Naive B cell (primary cell): ENCODE results near the gene MAPK12. TPM values are rescaled to one million over a fixed set of nuclear protein-coding genes. Genes with fewer than 3 reads are reported as not detected.
"Not testable (repeated sequence)": the region's sequence is repeated elsewhere in the genome, so short reads cannot be mapped to it uniquely, and the experiment has no call there.

Source experiments
- ATAC-seq, 2 donors: fragments of 150-1000 bp; cut with Tn5 transposase; 2 replicates each; pipeline ENCODE4 v1.10.0; 2021; ENCODE audit warnings: low read depth in 2 of 2, mild to moderate bottlenecking in 2 of 2, moderate library complexity in 2 of 2
- DNase-seq: peaks from one replicate; pipeline ENCODE4 v3.0.0; 2022
- H3K27ac Mint-ChIP-seq, 6 donors: one replicate each; pipeline ENCODE4 v1.8.0; 2020 to 2022; ENCODE audit warnings: mild to moderate bottlenecking in 6 of 6, mixed read lengths in 6 of 6, moderate library complexity in 5 of 6, inconsistent platforms in 2 of 6
- H3K27me3 Mint-ChIP-seq, 3 donors: one replicate each; pipeline ENCODE4 v1.8.0; 2021 to 2022; ENCODE audit warnings: mixed read lengths in 3 of 3, mild to moderate bottlenecking in 1 of 3
- H3K36me3 Mint-ChIP-seq, 2 donors: one replicate each; pipeline ENCODE4 v1.8.0; 2020 to 2022; ENCODE audit warnings: mixed read lengths in 2 of 2, inconsistent platforms in 1 of 2, mild to moderate bottlenecking in 1 of 2
- H3K4me1 Mint-ChIP-seq, 3 donors: one replicate each; pipeline ENCODE4 v1.8.0; 2020 to 2022; ENCODE audit warnings: mixed read lengths in 3 of 3, inconsistent platforms in 1 of 3, mild to moderate bottlenecking in 1 of 3, moderate library complexity in 1 of 3
- H3K4me3 Mint-ChIP-seq, 8 donors: one replicate each; pipeline ENCODE4 v1.8.0; 2020 to 2022; ENCODE audit warnings: mild to moderate bottlenecking in 8 of 8, mixed read lengths in 8 of 8, moderate library complexity in 8 of 8, inconsistent platforms in 2 of 8
- H3K9me3 Mint-ChIP-seq, 7 donors: one replicate each; pipeline ENCODE4 v1.8.0; 2020 to 2022; ENCODE audit warnings: mixed read lengths in 7 of 7, mild to moderate bottlenecking in 5 of 7, inconsistent platforms in 2 of 7, moderate library complexity in 1 of 7
- polyA plus RNA-seq, 6 donors: library from polyadenylated mRNA; unstranded; fragments of 300-500 nt; fragmentation: Illumina TruSeq; gene quantifications; one replicate each; pipeline ENCODE4 v1.2.3, GENCODE V29; 2021; ENCODE audit warnings: low read depth in 6 of 6

Gene MAPK12
- polyA plus RNA-seq, 6 donors from 2014 or later: 0.04 to 0.19 (median 0.09) TPM; not detected in 1

GRCh38 chr22:50208430-50208938 lies 53.0 kb downstream of the MAPK12 start:
- no peak overlapping the region for H3K4me3 Mint-ChIP-seq
- H3K9me3 Mint-ChIP-seq: no peaks in the 10 kb centered on the region
- peaks cover 10 to 26% of the 10 kb centered on the region in 2 donors for H3K36me3 Mint-ChIP-seq
- H3K4me1 Mint-ChIP-seq: peaks cover 26 to 33% (median 31%) of the 10 kb centered on the region in 3 donors
- peak overlapping the region in 4 of 6 donors; percentile 76 to 85 (median 82) for H3K27ac Mint-ChIP-seq
- H3K27me3 Mint-ChIP-seq: no peaks in the 10 kb centered on the region
- DNase-seq: no peak
- no peak for ATAC-seq

DNA sequence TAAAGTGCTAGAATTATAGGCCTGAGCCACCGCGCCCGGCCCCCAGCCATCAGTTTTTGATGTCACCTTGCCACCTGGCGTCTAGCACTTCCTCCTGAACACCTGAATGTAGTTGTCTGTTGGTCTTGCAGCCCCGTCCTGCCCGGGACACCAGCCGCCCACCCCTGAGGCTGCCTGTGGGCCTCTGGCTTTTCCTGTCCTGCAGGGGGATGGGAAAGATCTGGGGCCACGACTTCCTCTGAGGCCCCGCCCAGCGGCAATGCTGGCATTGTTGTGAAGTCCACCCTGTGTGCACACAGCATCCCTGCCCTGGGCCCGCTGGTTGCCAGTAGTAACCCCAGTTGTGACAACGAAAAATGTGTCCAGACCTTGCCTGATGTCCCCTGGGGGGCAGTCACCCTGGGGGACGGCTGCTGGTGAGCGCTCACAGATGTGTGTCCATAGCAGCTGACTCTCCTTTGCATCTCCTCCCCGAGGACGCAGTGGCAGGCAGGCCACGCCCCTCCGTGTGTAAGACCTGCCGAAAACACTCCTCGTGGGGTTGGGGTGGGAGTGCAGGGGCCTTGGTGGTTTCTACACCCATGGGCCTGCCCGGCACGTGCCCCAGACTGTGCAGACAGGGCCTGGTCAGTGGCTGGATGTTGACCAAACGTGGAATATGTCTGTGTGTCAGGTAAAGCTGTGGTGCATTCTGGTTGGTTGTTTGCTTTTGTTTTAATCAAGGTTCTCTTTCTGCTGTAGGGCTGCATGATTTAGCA lies 53.9 kb downstream of the MAPK12 start:
- peaks cover 10 to 17% of the 10 kb centered on the region in 2 donors for H3K36me3 Mint-ChIP-seq
- H3K4me3 Mint-ChIP-seq: peak overlapping the region in 4 of 8 donors; percentile 12 to 27 (median 24)
- ATAC-seq: peak; percentile 46 to 59

DNA sequence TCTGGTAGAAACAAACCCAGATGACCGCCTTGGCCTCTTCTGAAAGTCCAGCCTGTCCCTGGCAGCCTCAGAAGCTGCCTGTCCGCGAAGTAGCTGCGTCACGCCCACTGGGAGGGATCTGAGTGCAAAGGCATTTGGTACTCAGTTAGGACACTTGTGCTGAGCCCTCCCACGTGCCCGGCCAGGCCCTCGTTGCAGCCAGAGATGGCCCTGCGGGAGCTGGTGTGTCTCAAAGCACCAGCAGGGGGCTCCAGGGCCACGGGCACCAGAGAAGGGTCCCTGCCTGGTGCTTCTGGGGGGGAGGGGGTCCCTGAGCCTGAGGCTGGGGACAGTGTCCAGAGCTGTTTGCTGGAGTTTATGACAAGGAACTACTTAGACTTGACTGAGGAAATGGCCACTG lies 54.9 kb downstream of the MAPK12 start:
- H3K9me3 Mint-ChIP-seq: no peaks in the 10 kb centered on the region
- peaks cover 25 to 35% (median 35%) of the 10 kb centered on the region in 3 donors for H3K4me1 Mint-ChIP-seq
- ATAC-seq (peak in 1 of 2 donors; percentile 13), DNase-seq (no peak)
- H3K27ac Mint-ChIP-seq: peak overlapping the region in 4 of 6 donors; percentile 13 to 82 (median 69)
- no peaks in the 10 kb centered on the region for H3K27me3 Mint-ChIP-seq
- peak overlapping the region in 1 of 8 donors; percentile 18 for H3K4me3 Mint-ChIP-seq
- peaks cover 10 to 15% of the 10 kb centered on the region in 2 donors for H3K36me3 Mint-ChIP-seq

More for the DNA sequence above, 53.9 kb downstream of the MAPK12 start:
- H3K9me3 Mint-ChIP-seq: no peaks in the 10 kb centered on the region
- peak; percentile 59 for DNase-seq
- peaks cover 22 to 27% (median 26%) of the 10 kb centered on the region in 3 donors for H3K4me1 Mint-ChIP-seq
- H3K27ac Mint-ChIP-seq: peak overlapping the region; percentile 44 to 91 (median 82)
- no peaks in the 10 kb centered on the region for H3K27me3 Mint-ChIP-seq

GRCh38 chr22:50205781-50206569 lies 55.5 kb downstream of the MAPK12 start:
- no peak for ATAC-seq
- peaks cover 25 to 35% (median 35%) of the 10 kb centered on the region in 3 donors for H3K4me1 Mint-ChIP-seq
- no peak for DNase-seq
- no peaks in the 10 kb centered on the region for H3K9me3 Mint-ChIP-seq
- H3K36me3 Mint-ChIP-seq: peaks cover 10 to 15% of the 10 kb centered on the region in 2 donors
- peak overlapping the region in 1 of 8 donors; percentile 18 for H3K4me3 Mint-ChIP-seq
- no peaks in the 10 kb centered on the region for H3K27me3 Mint-ChIP-seq
- peak overlapping the region in 2 of 6 donors; percentile 59 to 84 for H3K27ac Mint-ChIP-seq

- not testable (repeated sequence) for DNase-seq, H3K9me3 Mint-ChIP-seq, ATAC-seq, H3K27me3 Mint-ChIP-seq
- Mint-ChIP-seq H3K36me3 (peaks cover 9 to 13% of the 10 kb centered on the region in 2 donors), H3K4me3 (peak overlapping the region in 3 of 8 donors; percentile 51 to 74 (median 54)), H3K4me1 (peaks cover 24 to 35% (median 33%) of the 10 kb centered on the region in 3 donors), H3K27ac (peak overlapping the region in 3 of 6 donors; percentile 29 to 84 (median 57))
Observed at GRCh38 chr22:50204998-50205397, 56.5 kb downstream of the MAPK12 start.

DNA sequence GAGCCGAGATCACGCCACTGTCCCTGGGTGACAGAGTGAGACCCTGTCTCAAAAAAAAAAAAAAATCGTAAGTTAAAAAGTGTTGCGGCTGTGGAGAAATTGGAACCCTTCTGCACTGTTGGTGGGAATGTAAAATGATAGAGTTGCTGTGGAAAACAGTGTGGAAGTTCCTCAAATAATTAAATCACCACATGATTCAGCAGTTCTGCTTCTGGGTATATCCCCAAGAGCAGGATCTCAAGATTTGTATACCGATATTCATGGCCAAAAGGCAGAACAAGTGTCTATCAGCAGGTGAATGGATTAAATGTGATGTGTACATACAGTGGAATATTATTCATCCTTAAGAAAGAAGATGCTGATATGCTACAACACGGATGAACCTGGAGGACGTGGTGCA lies 56.9 kb downstream of the MAPK12 start:
- Mint-ChIP-seq H3K27ac (peak overlapping the region in 2 of 6 donors; percentile 32 to 84), H3K27me3 (no peaks in the 10 kb centered on the region), H3K36me3 (peaks cover 5 to 9% of the 10 kb centered on the region in 2 donors), H3K4me3 (peak overlapping the region in 2 of 8 donors; percentile 44 to 51), H3K9me3 (no peaks in the 10 kb centered on the region), H3K4me1 (peaks cover 20 to 33% (median 32%) of the 10 kb centered on the region in 3 donors)
- ATAC-seq: no peak
- DNase-seq: no peak

DNA sequence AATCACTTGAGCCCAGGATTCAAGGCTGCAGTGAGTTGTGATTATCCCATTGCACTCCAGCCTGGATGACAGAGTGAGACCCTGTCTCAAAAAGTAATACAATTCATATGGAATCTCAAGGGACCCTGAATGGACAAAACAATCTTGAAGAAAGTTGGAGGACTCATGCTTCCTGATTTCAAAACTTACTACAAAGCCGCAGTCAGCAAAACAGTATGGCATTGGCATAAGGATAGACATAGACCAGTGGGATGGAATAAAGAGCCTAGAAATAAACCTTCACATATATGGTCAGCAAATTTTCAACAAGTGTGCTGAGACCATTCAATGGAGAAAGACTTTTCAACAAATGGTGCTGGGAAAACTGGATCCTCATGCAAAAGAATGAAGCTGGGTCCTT lies 58.2 kb downstream of the MAPK12 start:
- H3K36me3 Mint-ChIP-seq: peaks cover 5 to 8% of the 10 kb centered on the region in 2 donors
- H3K4me1 Mint-ChIP-seq: peaks cover 20 to 35% (median 34%) of the 10 kb centered on the region in 3 donors
- DNase-seq: no peak
- no peak for ATAC-seq
- H3K4me3 Mint-ChIP-seq: peak overlapping the region in 2 of 8 donors; percentile 53 to 56
- no peak overlapping the region for H3K27ac Mint-ChIP-seq
- H3K27me3 Mint-ChIP-seq: no peaks in the 10 kb centered on the region
- H3K9me3 Mint-ChIP-seq: no peaks in the 10 kb centered on the region

Other genes starting within 250 kb of the MAPK12 start
- gene IL17REL, start 248.9 kb downstream of the MAPK12 start, polyA plus RNA-seq: not detected
- gene TTLL8, start 203.4 kb downstream of the MAPK12 start, polyA plus RNA-seq: not detected
- under 1 TPM in 3 of 6 donors, not detected in 3; 0.09 to 0.44 (median 0.15) TPM for gene MLC1, start 176.3 kb downstream of the MAPK12 start, polyA plus RNA-seq
- gene MOV10L1, start 171.7 kb downstream of the MAPK12 start, polyA plus RNA-seq: not detected
- gene PANX2, start 91.0 kb downstream of the MAPK12 start, polyA plus RNA-seq: under 1 TPM in 1 of 6 donors, not detected in 5; 0.08 TPM
- gene TRABD, start 75.8 kb downstream of the MAPK12 start, polyA plus RNA-seq: 10 to 100 TPM in 5 of 6 donors, 1 to 10 TPM in 1; 9.4 to 22.6 (median 15.1) TPM
- 1 to 10 TPM; 2.9 to 6.8 (median 5.2) TPM for gene SELENOO, start 60.7 kb downstream of the MAPK12 start, polyA plus RNA-seq
- gene TUBGCP6, start 16.7 kb downstream of the MAPK12 start, polyA plus RNA-seq: 10 to 100 TPM; 11.6 to 23.2 (median 14.2) TPM
- 1 to 10 TPM; 4.6 to 8.2 (median 6.3) TPM for gene HDAC10, start 10.4 kb downstream of the MAPK12 start, polyA plus RNA-seq
- gene MAPK11, start 8.7 kb upstream of the MAPK12 start, polyA plus RNA-seq: under 1 TPM in 3 of 6 donors, not detected in 3; 0.17 to 0.21 (median 0.19) TPM
- 1 to 10 TPM in 2 of 6 donors, under 1 TPM in 3, not detected in 1; 0.46 to 1.1 (median 0.66) TPM for gene PLXNB2, start 46.0 kb upstream of the MAPK12 start, polyA plus RNA-seq
- under 1 TPM in 5 of 6 donors, not detected in 1; 0.05 to 0.43 (median 0.28) TPM for gene DENND6B, start 65.3 kb upstream of the MAPK12 start, polyA plus RNA-seq
- 10 to 100 TPM; 11.9 to 28.1 (median 16.2) TPM for gene PPP6R2, start 81.6 kb upstream of the MAPK12 start, polyA plus RNA-seq
- gene SBF1, start 213.4 kb upstream of the MAPK12 start, polyA plus RNA-seq: 10 to 100 TPM in 4 of 6 donors, 1 to 10 TPM in 2; 6.9 to 26.6 (median 11.4) TPM
- gene ADM2, start 219.9 kb upstream of the MAPK12 start, polyA plus RNA-seq: under 1 TPM in 3 of 6 donors, not detected in 3; 0.08 to 0.86 (median 0.20) TPM
- not detected for gene MIOX, start 225.2 kb upstream of the MAPK12 start, polyA plus RNA-seq
- gene LMF2, start 246.0 kb upstream of the MAPK12 start, polyA plus RNA-seq: 10 to 100 TPM in 3 of 6 donors, 1 to 10 TPM in 3; 6.4 to 20.9 (median 10.1) TPM
- gene NCAPH2, start 246.5 kb upstream of the MAPK12 start, polyA plus RNA-seq: 10 to 100 TPM; 33.9 to 43.3 (median 37.6) TPM